ENCODE measurements around the gene TNFRSF21. TPM values are rescaled to one million over a fixed set of nuclear protein-coding genes. Genes with fewer than 3 reads are reported as not detected.
"Not testable (repeated sequence)": the region's sequence is repeated elsewhere in the genome, so short reads cannot be mapped to it uniquely, and the experiment has no call there.

The TNFRSF21 gene
- total RNA-seq, 4 donors from 2014 or later = 14.3 to 63.8 (median 27.9) TPM

GRCh38 chr6:47337519-47337918 lies 27.8 kb upstream of the TNFRSF21 start:
- H3K9me3 ChIP-seq = peaks cover 0 to 5% (median 0%) of the 10 kb centered on the region in 3 donors
- no peak for ATAC-seq
- H3K4me3 ChIP-seq = no peak overlapping the region
- no peaks in the 10 kb centered on the region for H3K36me3 ChIP-seq
- H3K27ac ChIP-seq = no peak overlapping the region
- H3K4me1 ChIP-seq = no peaks in the 10 kb centered on the region
- TF ChIP-seq POLR2A (IDR thresholded peaks at IDR 0.05) (no peak), POLR2AphosphoS5 (IDR thresholded peaks at IDR 0.05) (no peak), EP300 (IDR thresholded peaks at IDR 0.05) (no peak)
- TF ChIP-seq, protein P1, sequence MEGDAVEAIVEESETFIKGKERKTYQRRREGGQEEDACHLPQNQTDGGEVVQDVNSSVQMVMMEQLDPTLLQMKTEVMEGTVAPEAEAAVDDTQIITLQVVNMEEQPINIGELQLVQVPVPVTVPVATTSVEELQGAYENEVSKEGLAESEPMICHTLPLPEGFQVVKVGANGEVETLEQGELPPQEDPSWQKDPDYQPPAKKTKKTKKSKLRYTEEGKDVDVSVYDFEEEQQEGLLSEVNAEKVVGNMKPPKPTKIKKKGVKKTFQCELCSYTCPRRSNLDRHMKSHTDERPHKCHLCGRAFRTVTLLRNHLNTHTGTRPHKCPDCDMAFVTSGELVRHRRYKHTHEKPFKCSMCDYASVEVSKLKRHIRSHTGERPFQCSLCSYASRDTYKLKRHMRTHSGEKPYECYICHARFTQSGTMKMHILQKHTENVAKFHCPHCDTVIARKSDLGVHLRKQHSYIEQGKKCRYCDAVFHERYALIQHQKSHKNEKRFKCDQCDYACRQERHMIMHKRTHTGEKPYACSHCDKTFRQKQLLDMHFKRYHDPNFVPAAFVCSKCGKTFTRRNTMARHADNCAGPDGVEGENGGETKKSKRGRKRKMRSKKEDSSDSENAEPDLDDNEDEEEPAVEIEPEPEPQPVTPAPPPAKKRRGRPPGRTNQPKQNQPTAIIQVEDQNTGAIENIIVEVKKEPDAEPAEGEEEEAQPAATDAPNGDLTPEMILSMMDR (IDR thresholded peaks at IDR 0.05) = no peak
- H3K27me3 ChIP-seq = no peaks in the 10 kb centered on the region
- WGBS, 2 donors (ENCODE audit: low coverage in 1 of 2) = 66 to 74% methylated on average over 2 of the region's 2 CpGs

GRCh38 chr6:47336334-47336733 lies 26.6 kb upstream of the TNFRSF21 start:
- peaks cover 0 to 5% (median 0%) of the 10 kb centered on the region in 3 donors for H3K9me3 ChIP-seq
- H3K4me3 ChIP-seq = no peak overlapping the region
- no peaks in the 10 kb centered on the region for H3K36me3 ChIP-seq
- TF ChIP-seq POLR2AphosphoS5 (IDR thresholded peaks at IDR 0.05) = no peak
- TF ChIP-seq POLR2A (IDR thresholded peaks at IDR 0.05) = no peak
- TF ChIP-seq, protein P1 (IDR thresholded peaks at IDR 0.05) = no peak
- TF ChIP-seq EP300 (IDR thresholded peaks at IDR 0.05) = no peak
- no peaks in the 10 kb centered on the region for H3K27me3 ChIP-seq
- no peaks in the 10 kb centered on the region for H3K4me1 ChIP-seq
- no peak overlapping the region for H3K27ac ChIP-seq
- no peak for ATAC-seq

GRCh38 chr6:47335466-47335865 lies 25.8 kb upstream of the TNFRSF21 start:
- Histone ChIP-seq H3K4me1 (no peaks in the 10 kb centered on the region), H3K27ac (no peak overlapping the region), H3K36me3 (no peaks in the 10 kb centered on the region), H3K4me3 (no peak overlapping the region), H3K27me3 (no peaks in the 10 kb centered on the region), H3K9me3 (peaks cover 0 to 5% (median 0%) of the 10 kb centered on the region in 3 donors)
- no peak for ATAC-seq
- TF ChIP-seq EP300 (IDR thresholded peaks at IDR 0.05) = no peak
- TF ChIP-seq, protein P1 (IDR thresholded peaks at IDR 0.05) = no peak
- no peak for TF ChIP-seq POLR2A (IDR thresholded peaks at IDR 0.05)
- no peak for TF ChIP-seq POLR2AphosphoS5 (IDR thresholded peaks at IDR 0.05)
- WGBS, 2 donors (ENCODE audit: low coverage in 1 of 2) = 48 to 73% methylated on average over 6 of the region's 6 CpGs

DNA sequence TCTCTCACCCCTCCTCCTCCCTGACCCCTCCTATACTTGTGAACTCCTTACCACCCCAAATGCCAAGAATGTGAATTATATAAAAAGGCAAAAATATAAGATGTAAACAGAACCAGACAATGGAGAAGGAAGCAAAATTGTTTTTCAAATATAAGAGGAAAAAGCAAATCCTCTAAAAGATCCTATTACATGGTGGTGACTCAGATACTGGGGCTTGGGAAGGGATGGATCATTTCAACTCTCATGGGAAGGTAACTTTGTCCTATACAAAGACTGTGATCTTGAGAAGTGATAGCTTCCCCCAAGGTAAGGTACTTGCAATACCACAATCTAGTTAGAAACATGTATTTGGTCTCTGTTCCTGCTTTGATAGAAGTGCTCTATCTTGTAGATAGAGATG lies 24.6 kb upstream of the TNFRSF21 start:
- no peaks in the 10 kb centered on the region for H3K27me3 ChIP-seq
- no peak for ATAC-seq

DNA sequence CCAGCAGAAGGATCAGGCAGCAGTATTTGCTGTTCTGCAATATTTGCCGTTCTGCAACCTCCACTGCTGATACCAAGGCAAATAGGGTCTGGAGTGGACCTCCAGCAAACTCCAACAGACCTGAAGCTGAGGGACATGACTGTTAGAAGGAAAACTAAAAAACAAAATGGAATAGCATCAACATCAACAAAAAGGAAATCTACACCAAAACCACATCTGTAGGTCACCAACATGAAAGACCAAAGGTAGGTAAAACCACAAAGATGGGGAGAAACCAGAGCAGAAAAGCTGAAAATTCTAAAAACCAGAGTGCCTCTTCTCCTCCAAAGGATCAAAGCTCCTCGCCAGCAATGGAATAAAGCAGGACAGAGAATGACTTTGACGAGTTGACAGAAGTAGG lies 18.9 kb upstream of the TNFRSF21 start:
- H3K27ac ChIP-seq, H3K27me3 ChIP-seq, H3K4me3 ChIP-seq, H3K9me3 ChIP-seq, ATAC-seq, H3K36me3 ChIP-seq, H3K4me1 ChIP-seq: not testable (repeated sequence)
- 78 to 79% methylated on average over 2 to 3 of the region's 3 CpGs for WGBS, 2 donors (ENCODE audit: low coverage in 1 of 2)

More for the DNA sequence above, 24.6 kb upstream of the TNFRSF21 start:
- Histone ChIP-seq H3K27ac (no peak overlapping the region), H3K4me1 (no peaks in the 10 kb centered on the region), H3K36me3 (no peaks in the 10 kb centered on the region), H3K9me3 (peaks cover 0 to 5% (median 0%) of the 10 kb centered on the region in 3 donors), H3K4me3 (no peak overlapping the region)
- TF ChIP-seq POLR2AphosphoS5 (IDR thresholded peaks at IDR 0.05) (no peak), POLR2A (IDR thresholded peaks at IDR 0.05) (no peak), EP300 (IDR thresholded peaks at IDR 0.05) (no peak)
- TF ChIP-seq, protein P1 (IDR thresholded peaks at IDR 0.05) = no peak

GRCh38 chr6:47328139-47328538 lies 18.4 kb upstream of the TNFRSF21 start:
- not testable (repeated sequence) for H3K9me3 ChIP-seq, H3K4me3 ChIP-seq, H3K4me1 ChIP-seq, H3K27me3 ChIP-seq, ATAC-seq, H3K36me3 ChIP-seq, H3K27ac ChIP-seq
- 70% methylated on average over 2 of the region's 4 CpGs; no CpG with 5 or more reads in 1 of the 2 donors for WGBS, 2 donors (ENCODE audit: low coverage in 1 of 2)
